H1 (cell line): ENCODE measurements around the gene ARL5C. TPM values are rescaled to one million over a fixed set of nuclear protein-coding genes. Genes with fewer than 3 reads are reported as not detected.

ENCODE experiments used
- CTCF ChIA-PET: fragments of 300-600 bp; sonication (Branson Sonifier 250); formaldehyde crosslinking; loops from one replicate; lab custom pipeline; 2021; ENCODE audit not compliant: partially characterized antibody; lab: Charles Lee
- POLR2A ChIA-PET: fragments of 300-600 bp; sonication (Branson Sonifier 250); formaldehyde crosslinking; loops from one replicate; lab custom pipeline; 2021; ENCODE audit warnings: inconsistent platforms; ENCODE audit not compliant: partially characterized antibody; lab: Charles Lee
- DNase-seq, 2 experiments: peaks; one replicate each; pipeline versions ENCODE4 v3.0.0 to v3.0.0-alpha.2; 2010 to 2022; ENCODE audit warnings: low spot score in 2 of 2, low read depth in 1 of 2, mixed read lengths in 1 of 2
- FAIRE-seq: peaks from 2 replicates; lab custom pipeline; 2011; peaks lifted over from hg19 to GRCh38; lab: Jason Lieb, UNC
- H2AFZ ChIP-seq: 2 replicates; pipeline ENCODE4 v1.8.1; 2012; ENCODE audit warnings: low read length, inconsistent platforms
- H2AK5ac ChIP-seq: 2 replicates; pipeline ENCODE4 v1.6.1; 2013; ENCODE audit warnings: low read depth, low read length
- H2BK120ac ChIP-seq: replicated peaks from 2 replicates; pipeline ENCODE3; 2013; ENCODE audit warnings: low read depth, low read length, inconsistent platforms
- H2BK12ac ChIP-seq: 2 replicates; pipeline ENCODE4 v1.6.1; 2013; ENCODE audit warnings: low read depth, low read length
- H2BK15ac ChIP-seq: 2 replicates; pipeline ENCODE4 v1.6.1; 2013; ENCODE audit warnings: low read length
- H2BK20ac ChIP-seq: 2 replicates; pipeline ENCODE4 v1.6.1; 2013; ENCODE audit warnings: low read length
- H2BK5ac ChIP-seq: 2 replicates; pipeline ENCODE4 v1.6.1; 2013; ENCODE audit warnings: low read depth, low read length
- H3K14ac ChIP-seq: 2 replicates; pipeline ENCODE4 v1.6.1; 2013; ENCODE audit warnings: inconsistent platforms; ENCODE audit not compliant: insufficient read length
- H3K18ac ChIP-seq: 2 replicates; pipeline ENCODE4 v1.6.1; 2013; ENCODE audit warnings: low read length; ENCODE audit errors: extremely low read depth
- H3K23ac ChIP-seq: 2 replicates; pipeline ENCODE4 v1.6.1; 2013; ENCODE audit warnings: inconsistent platforms; ENCODE audit not compliant: insufficient read length
- H3K23me2 ChIP-seq: 2 replicates; pipeline ENCODE4 v1.6.1; 2013; ENCODE audit warnings: low read depth, low read length
- H3K27ac ChIP-seq: 2 replicates; pipeline ENCODE4 v1.6.1; 2011; ENCODE audit warnings: low read depth, low read length, inconsistent platforms
- H3K27me3 ChIP-seq, 4 experiments: replicated peaks in 1 of 4; 1 replicate in 1 of 4; 2 replicates in 3 of 4; pipeline versions ENCODE4 v1.6.1 to v1.8.1; 2011 to 2013; ENCODE audit warnings: low read length in 3 of 4, mild to moderate bottlenecking in 3 of 4, inconsistent platforms in 2 of 4, mixed read lengths in 2 of 4, moderate library complexity in 1 of 4; ENCODE audit not compliant: control insufficient read depth in 3 of 4, insufficient read depth in 3 of 4; ENCODE audit errors: extremely low read depth in 1 of 4
- H3K36me3 ChIP-seq, 4 experiments: 2 replicates each; pipeline versions ENCODE4 v1.6.1 to v1.8.1; 2011 to 2013; ENCODE audit warnings: mild to moderate bottlenecking in 4 of 4, low read length in 3 of 4, moderate library complexity in 2 of 4, control low read depth in 1 of 4, inconsistent platforms in 1 of 4; ENCODE audit not compliant: insufficient read depth in 4 of 4, control insufficient read depth in 2 of 4
- H3K4ac ChIP-seq: replicated peaks from 2 replicates; pipeline ENCODE3; 2013; ENCODE audit warnings: low read length, low read depth, mixed read lengths, inconsistent platforms; ENCODE audit not compliant: insufficient read length
- H3K4me1 ChIP-seq, 4 experiments: replicated peaks in 1 of 4; 1 replicate in 1 of 4; 2 replicates in 3 of 4; pipeline versions ENCODE4 v1.6.1 to v1.8.1; 2011 to 2013; ENCODE audit warnings: low read length in 3 of 4, inconsistent platforms in 2 of 4, mixed read lengths in 1 of 4; ENCODE audit not compliant: insufficient read depth in 4 of 4, control insufficient read depth in 3 of 4
- H3K4me2 ChIP-seq, 2 experiments: 2 replicates each; pipeline versions ENCODE4 v1.6.1 to v1.8.1; 2011 to 2013; ENCODE audit warnings: low read depth in 2 of 2, low read length in 2 of 2, control low read depth in 1 of 2, inconsistent platforms in 1 of 2, mild to moderate bottlenecking in 1 of 2; ENCODE audit not compliant: insufficient read depth in 1 of 2
- H3K4me3 ChIP-seq, 4 experiments: fragments of 200-600, 300-600 bp in 1 of 4; sonication (generic), shearing (Covaris generic), sonication (Bioruptor Twin) in 1 of 4; 2 replicates each; pipeline versions ENCODE4 v1.5.1 to v1.8.1; 2011 to 2016; ENCODE audit warnings: low read length in 4 of 4, low read depth in 3 of 4, control low read depth in 2 of 4, inconsistent platforms in 2 of 4, mild to moderate bottlenecking in 2 of 4, mixed read lengths in 1 of 4, moderate library complexity in 1 of 4; ENCODE audit not compliant: insufficient read depth in 2 of 4; ENCODE audit errors: extremely low read depth in 1 of 4
- H3K56ac ChIP-seq: replicated peaks from 2 replicates; pipeline ENCODE3; 2013; ENCODE audit warnings: low read depth, mild to moderate bottlenecking, mixed read lengths, low read length, inconsistent platforms; ENCODE audit not compliant: insufficient read length
- H3K79me1 ChIP-seq: 2 replicates; pipeline ENCODE4 v1.6.1; 2013; ENCODE audit warnings: low read depth, low read length, control low read depth
- H3K79me2 ChIP-seq, 2 experiments: 2 replicates each; pipeline versions ENCODE4 v1.6.1 to v1.8.1; 2012 to 2013; ENCODE audit warnings: low read length in 2 of 2, mild to moderate bottlenecking in 2 of 2, inconsistent platforms in 1 of 2; ENCODE audit not compliant: insufficient read depth in 2 of 2, control insufficient read depth in 1 of 2
- H3K9ac ChIP-seq, 4 experiments: replicated peaks in 1 of 4; 1 replicate in 1 of 4; 2 replicates in 3 of 4; pipeline versions ENCODE4 v1.6.1 to v1.8.1; 2011 to 2013; ENCODE audit warnings: low read depth in 3 of 4, low read length in 3 of 4, control low read depth in 2 of 4, mild to moderate bottlenecking in 2 of 4, moderate library complexity in 2 of 4, inconsistent platforms in 1 of 4; ENCODE audit errors: extremely low read depth in 1 of 4
- H3K9me3 ChIP-seq, 2 experiments: 2 replicates each; pipeline versions ENCODE4 v1.6.1 to v1.8.1; 2012 to 2013; ENCODE audit warnings: mild to moderate bottlenecking in 2 of 2, moderate library complexity in 2 of 2, control low read depth in 1 of 2, inconsistent platforms in 1 of 2, low read depth in 1 of 2, low read length in 1 of 2, mixed read lengths in 1 of 2; ENCODE audit not compliant: insufficient read depth in 2 of 2
- H4K20me1 ChIP-seq, 2 experiments: replicated peaks in 1 of 2; 2 replicates each; pipeline versions ENCODE3 to v1.8.1; 2011 to 2013; ENCODE audit warnings: inconsistent platforms in 2 of 2, low read length in 2 of 2, mild to moderate bottlenecking in 1 of 2; ENCODE audit not compliant: insufficient read depth in 2 of 2, control insufficient read depth in 1 of 2
- H4K5ac ChIP-seq: 2 replicates; pipeline ENCODE4 v1.6.1; 2013; ENCODE audit warnings: low read length, low read depth, mixed read lengths, inconsistent platforms; ENCODE audit not compliant: insufficient read length
- H4K8ac ChIP-seq: 2 replicates; pipeline ENCODE4 v1.8.0; 2013; ENCODE audit warnings: mild to moderate bottlenecking, moderate library complexity, low read length, inconsistent platforms; ENCODE audit not compliant: insufficient read depth; ENCODE audit errors: extremely low read depth
- H4K91ac ChIP-seq: replicated peaks from 2 replicates; pipeline ENCODE3; 2013; ENCODE audit warnings: low read length, mixed read lengths, inconsistent platforms; ENCODE audit not compliant: insufficient read length
- USF2 ChIP-seq: IDR thresholded peaks from 2 replicates; pipeline ENCODE4 v1.6.1; 2011; ENCODE audit warnings: low read length, improper control_type of control experiment
- WGBS, 2 experiments: shearing (Covaris generic) in 1 of 2; methylation state at CpG; one replicate each; pipeline versions ENCODE4 v1.1.6 to v1.1.7; 2013 to 2015; ENCODE audit warnings: low lambda C conversion rate in 2 of 2, mixed read lengths in 2 of 2, inconsistent platforms in 1 of 2, low coverage in 1 of 2, missing lambda C conversion rate in 1 of 2; ENCODE audit not compliant: insufficient replicate concordance in 2 of 2, insufficient coverage in 1 of 2, insufficient read length in 1 of 2; ENCODE audit errors: extremely low coverage in 1 of 2, missing lambda C conversion rate in 1 of 2; 5-methylcytosine and 5-hydroxymethylcytosine counted together
- polyA plus RNA-seq, 7 experiments: library from polyadenylated mRNA; depleted of rRNA in 3 of 7; stranded (reverse) in 5 of 7; unstranded in 2 of 7; fragments of >200 nt in 5 of 7; fragments of 200-250 nt in 2 of 7; gene quantifications; 1 replicate in 5 of 7; 2 replicates in 1 of 7; 4 replicates in 1 of 7; pipeline versions ENCODE4 v1.2.1 to v1.2.3, GENCODE V29; 2011 to 2013; ENCODE audit warnings: missing spikeins in 2 of 7, mixed read lengths in 2 of 7
- total RNA-seq: library from RNA; stranded (reverse); fragmentation: NEBNext Ultra II Directional; extraction: Animal tissue kit (Norgen Biotek cat#: 25700); gene quantifications from 2 replicates; pipeline ENCODE4 v1.2.1, GENCODE V29; 2021

ARL5C gene
- total and polyA plus RNA-seq, 2 of the 8 experiments (the other 6 are each of a cell fraction or from before 2014, with no cell fraction given): not detected

- DNase-seq: no peak
- Histone ChIP-seq H3K79me2 (peaks cover 7 to 48% of the 10 kb centered on the region in 2 experiments), H3K27me3 (no peaks in the 10 kb centered on the region)
- no peak for TF ChIP-seq USF2
Observed at GRCh38 chr17:39196241-39196807, 30.4 kb upstream of the ARL5C start.

More at GRCh38 chr17:39196241-39196807, 30.4 kb upstream of the ARL5C start:
- Histone ChIP-seq H3K27ac (no peak overlapping the region), H2BK5ac (peak overlapping the region; percentile 57; the same call in 1 of the 2 replicates), H3K4me3 (peak overlapping the region; percentile 40 to 89 (median 62)), H2BK20ac (0 out of 2 replicates have a peak overlapping the region, but pooled peaks have one; percentile 55), H3K36me3 (peaks cover 2 to 22% (median 15%) of the 10 kb centered on the region in 4 experiments; a peak in 7 of 8 replicates), H4K91ac (no peak overlapping the region), H3K79me1 (peaks cover 21% of the 10 kb centered on the region), H3K4ac (peak overlapping the region; percentile 73), H2BK15ac (no peak overlapping the region), H4K8ac (no peak overlapping the region; the same call in 1 of the 2 replicates), H3K18ac (0 out of 2 replicates have a peak overlapping the region, but pooled peaks have one; percentile 72), H3K14ac (no peak overlapping the region), H3K23ac (no peak overlapping the region), H2AFZ (no peak overlapping the region), H3K9me3 (no peaks in the 10 kb centered on the region), H4K5ac (no peak overlapping the region), H2BK12ac (no peak overlapping the region), H3K4me2 (peak overlapping the region; percentile 80 to 82), H3K56ac (no peak overlapping the region), H4K20me1 (peaks cover 2 to 25% of the 10 kb centered on the region in 2 experiments), H3K4me1 (peaks cover 4 to 31% (median 23%) of the 10 kb centered on the region in 4 experiments), H2AK5ac (no peak overlapping the region), H3K23me2 (peaks cover 11% of the 10 kb centered on the region), H3K9ac (no peak overlapping the region), H2BK120ac (no peak overlapping the region)
- ChIA-PET CTCF (interaction anchor here (1.0 to 4.1 kb wide), 11 partner anchors 10 to 272 kb away, joined by 3 to 23 read pairs (median 11); no protein-coding TSS in a partner anchor), POLR2A (interaction anchor here (0.9 to 5.9 kb wide), 4 partner anchors 9 to 22 kb away, joined by 3 to 51 read pairs (median 8); no protein-coding TSS in a partner anchor)
- no peak for FAIRE-seq
- WGBS, 2 experiments: 23% methylated on average over 6 of the region's 8 CpGs; no CpG with 5 or more reads in 1 of the 2 experiments
